Upper lobe of left lung (tissue), 4 donors: ENCODE data around the gene CDCA4.

Source experiments
- EP300 ChIP-seq, 4 donors: sonication (generic); formaldehyde crosslinking; IDR thresholded peaks; one replicate each; pipeline ENCODE4 v1.5.1; 2017; ENCODE audit warnings: antibody characterized with exemption in 4 of 4, control low read depth in 2 of 4
- POLR2A ChIP-seq, 4 donors: fragments of 450-650 bp; IDR thresholded peaks; one replicate each; pipeline ENCODE4 v1.5.1; 2016 to 2017; ENCODE audit warnings: antibody characterized with exemption in 4 of 4, mild to moderate bottlenecking in 2 of 4
- POLR2AphosphoS5 ChIP-seq, 2 donors: sonication (generic); formaldehyde crosslinking; IDR thresholded peaks; one replicate each; pipeline ENCODE4 v1.5.1; 2017; ENCODE audit warnings: antibody characterized with exemption in 2 of 2
- TF ChIP-seq, protein P1 (sequence below), 6 experiments: fragments of 450-650 bp in 4 of 6; fragments of 200-600 bp in 2 of 6; sonication (generic) in 2 of 6; IDR thresholded peaks; one replicate each; pipeline ENCODE4 v1.5.1; 2016 to 2019; ENCODE audit warnings: antibody characterized with exemption in 6 of 6

GRCh38 chr14:105052110-105052458 lies 31.2 kb upstream of the CDCA4 start:
- TF ChIP-seq POLR2A (IDR thresholded peaks at IDR 0.05) (no peak), EP300 (IDR thresholded peaks at IDR 0.05) (no peak), POLR2AphosphoS5 (IDR thresholded peaks at IDR 0.05) (no peak)
- TF ChIP-seq, protein P1, sequence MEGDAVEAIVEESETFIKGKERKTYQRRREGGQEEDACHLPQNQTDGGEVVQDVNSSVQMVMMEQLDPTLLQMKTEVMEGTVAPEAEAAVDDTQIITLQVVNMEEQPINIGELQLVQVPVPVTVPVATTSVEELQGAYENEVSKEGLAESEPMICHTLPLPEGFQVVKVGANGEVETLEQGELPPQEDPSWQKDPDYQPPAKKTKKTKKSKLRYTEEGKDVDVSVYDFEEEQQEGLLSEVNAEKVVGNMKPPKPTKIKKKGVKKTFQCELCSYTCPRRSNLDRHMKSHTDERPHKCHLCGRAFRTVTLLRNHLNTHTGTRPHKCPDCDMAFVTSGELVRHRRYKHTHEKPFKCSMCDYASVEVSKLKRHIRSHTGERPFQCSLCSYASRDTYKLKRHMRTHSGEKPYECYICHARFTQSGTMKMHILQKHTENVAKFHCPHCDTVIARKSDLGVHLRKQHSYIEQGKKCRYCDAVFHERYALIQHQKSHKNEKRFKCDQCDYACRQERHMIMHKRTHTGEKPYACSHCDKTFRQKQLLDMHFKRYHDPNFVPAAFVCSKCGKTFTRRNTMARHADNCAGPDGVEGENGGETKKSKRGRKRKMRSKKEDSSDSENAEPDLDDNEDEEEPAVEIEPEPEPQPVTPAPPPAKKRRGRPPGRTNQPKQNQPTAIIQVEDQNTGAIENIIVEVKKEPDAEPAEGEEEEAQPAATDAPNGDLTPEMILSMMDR (IDR thresholded peaks at IDR 0.05), result no peak
